ENCODE data around the gene PROKR1.
"Not testable (repeated sequence)": the region's sequence is repeated elsewhere in the genome, so short reads cannot be mapped to it uniquely, and the experiment has no call there.

PROKR1 gene

DNA sequence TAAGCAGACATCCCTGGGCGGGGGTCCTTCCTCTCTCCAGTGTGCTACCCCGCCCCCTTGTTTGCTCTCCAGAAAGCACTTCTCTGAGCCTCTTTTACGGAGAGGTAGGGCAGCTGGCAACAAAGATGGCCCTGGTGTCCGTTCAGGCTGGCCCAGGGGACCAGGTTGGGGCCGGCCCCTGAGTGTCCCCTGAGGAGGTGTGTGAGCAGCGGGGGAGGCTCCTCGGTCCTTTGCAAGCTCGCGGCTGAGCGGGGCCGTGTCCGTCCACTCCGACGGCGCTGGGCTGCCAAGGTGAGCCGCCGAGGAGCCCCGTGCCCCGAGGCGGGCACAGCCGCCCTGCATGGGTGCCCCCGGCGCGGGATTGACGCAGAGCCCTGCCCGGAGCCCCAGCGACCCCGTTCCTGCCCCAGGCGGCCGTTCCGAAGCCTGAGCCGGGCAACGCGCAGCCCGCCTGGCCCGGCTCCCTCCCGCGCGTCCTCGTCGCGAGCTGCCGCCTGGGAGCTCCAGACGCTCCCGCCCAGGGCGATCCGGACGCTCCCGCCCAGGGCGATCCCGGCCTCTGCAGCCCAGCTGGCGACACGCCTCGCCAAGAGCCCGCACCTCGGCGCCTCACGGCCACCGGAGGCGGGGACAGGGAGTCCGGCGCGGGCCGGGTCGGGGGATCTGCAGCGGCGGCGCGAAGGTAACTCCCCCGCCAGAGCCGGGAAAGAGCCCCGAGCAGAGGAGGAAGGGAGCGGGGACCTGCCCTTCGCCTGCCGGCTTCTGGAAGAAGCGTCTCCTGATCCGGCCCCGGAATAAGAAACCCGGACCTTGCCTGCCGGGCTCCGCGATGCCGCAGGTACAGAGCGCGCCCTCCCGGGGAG, at the start of gene PROKR1:
Gene PROKR1 (plus strand): TSS at position 569 of the 863 bp plus-strand sequence. CDS start 2,243 bp downstream, outside the sequence.
- peaks cover 38% of the 10 kb centered on the region for H3K27me3 Mint-ChIP-seq
- H3K4me1 Mint-ChIP-seq, result peaks cover 6% of the 10 kb centered on the region
- peak; percentile 64 for ATAC-seq (ENCODE audit: low read depth)
- no peak within 1 kb of the TSS for H3K27ac Mint-ChIP-seq
- DNase-seq (ENCODE audit: low spot score in 2 of 2), result peak in 1 of 2 donors; percentile 19
- peaks cover 7% of the 10 kb centered on the region for H3K9me3 Mint-ChIP-seq
- peaks cover 3% of the 10 kb centered on the region for H3K36me3 Mint-ChIP-seq
- peak within 1 kb of the TSS; percentile 57 for H3K4me3 Mint-ChIP-seq

GRCh38 chr2:68594041-68594440, 49.3 kb upstream of the PROKR1 start:
- H3K4me1 Mint-ChIP-seq, result peaks cover 8% of the 10 kb centered on the region
- H3K27ac Mint-ChIP-seq, result no peak overlapping the region
- DNase-seq (ENCODE audit: low spot score in 2 of 2) (no peak), ATAC-seq (ENCODE audit: low read depth) (peak; percentile 26)
- peaks cover 3% of the 10 kb centered on the region for H3K36me3 Mint-ChIP-seq
- H3K27me3 Mint-ChIP-seq, result no peaks in the 10 kb centered on the region
- peaks cover 3% of the 10 kb centered on the region for H3K9me3 Mint-ChIP-seq
- no peak overlapping the region for H3K4me3 Mint-ChIP-seq

DNA sequence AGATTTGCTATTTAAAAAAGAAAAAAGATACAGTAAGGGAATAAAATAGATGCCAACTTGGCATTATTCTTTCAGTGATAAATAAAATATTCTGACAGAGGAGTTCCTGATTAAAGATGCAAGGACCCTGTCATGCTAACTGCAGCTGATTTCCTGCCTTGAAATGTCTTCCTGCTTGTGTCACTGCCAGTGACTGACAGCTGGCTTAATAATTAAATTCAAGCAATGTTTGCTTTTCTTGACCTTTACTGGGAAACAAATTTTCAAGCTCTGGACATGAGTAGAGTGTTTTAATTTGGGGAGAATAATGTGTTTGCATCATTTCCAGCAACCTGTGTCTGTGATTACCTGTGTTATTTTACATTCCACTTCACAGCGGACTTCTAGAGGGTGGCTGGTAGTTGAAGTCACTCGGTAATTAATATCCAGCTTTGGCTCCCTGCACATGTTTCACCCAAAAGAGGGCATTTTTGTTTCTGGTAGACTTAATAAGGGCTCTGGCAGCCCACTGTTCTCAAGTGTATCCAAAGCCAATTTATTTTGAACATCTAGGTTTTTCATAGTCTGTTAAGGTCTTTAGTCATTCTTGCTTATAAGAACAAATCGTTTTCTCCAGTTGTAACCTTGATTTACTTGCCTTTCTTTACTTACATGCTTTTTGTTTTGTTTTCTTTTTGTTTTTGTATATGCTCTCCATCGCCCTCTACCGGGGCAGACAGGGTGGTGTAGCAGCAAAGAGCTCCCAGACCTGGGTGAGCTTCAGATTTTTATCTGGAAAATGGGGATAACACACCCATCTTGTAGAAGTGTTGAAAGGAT, 48.5 kb upstream of the PROKR1 start:
- no peaks in the 10 kb centered on the region for H3K27me3 Mint-ChIP-seq
- peaks cover 3% of the 10 kb centered on the region for H3K36me3 Mint-ChIP-seq
- ATAC-seq (ENCODE audit: low read depth) (peak; percentile 44), DNase-seq (ENCODE audit: low spot score in 2 of 2) (peak; percentile 16 to 36)
- no peak overlapping the region for H3K27ac Mint-ChIP-seq
- H3K4me1 Mint-ChIP-seq, result peaks cover 8% of the 10 kb centered on the region
- no peak overlapping the region for H3K4me3 Mint-ChIP-seq
- H3K9me3 Mint-ChIP-seq, result peaks cover 8% of the 10 kb centered on the region

- H3K4me3 Mint-ChIP-seq; ATAC-seq (ENCODE audit: low read depth); H3K27me3 Mint-ChIP-seq; DNase-seq (ENCODE audit: low spot score in 2 of 2); H3K27ac Mint-ChIP-seq; H3K36me3 Mint-ChIP-seq; H3K4me1 Mint-ChIP-seq: not testable (repeated sequence)
- H3K9me3 Mint-ChIP-seq, result peaks cover 11% of the 10 kb centered on the region
Observed at GRCh38 chr2:68595493-68595785, 47.9 kb upstream of the PROKR1 start.

GRCh38 chr2:68600495-68600894, 42.9 kb upstream of the PROKR1 start:
- peaks cover 15% of the 10 kb centered on the region for H3K9me3 Mint-ChIP-seq
- H3K36me3 Mint-ChIP-seq; H3K4me1 Mint-ChIP-seq; H3K4me3 Mint-ChIP-seq; H3K27ac Mint-ChIP-seq; DNase-seq (ENCODE audit: low spot score in 2 of 2); ATAC-seq (ENCODE audit: low read depth); H3K27me3 Mint-ChIP-seq: not testable (repeated sequence)

GRCh38 chr2:68603059-68603458, 40.3 kb upstream of the PROKR1 start:
- no peaks in the 10 kb centered on the region for H3K4me1 Mint-ChIP-seq
- ATAC-seq (ENCODE audit: low read depth), result no peak
- H3K27ac Mint-ChIP-seq, result no peak overlapping the region
- DNase-seq (ENCODE audit: low spot score in 2 of 2), result no peak
- H3K27me3 Mint-ChIP-seq, result no peaks in the 10 kb centered on the region
- peaks cover 2% of the 10 kb centered on the region for H3K36me3 Mint-ChIP-seq
- H3K9me3 Mint-ChIP-seq, result peaks cover 11% of the 10 kb centered on the region
- H3K4me3 Mint-ChIP-seq, result no peak overlapping the region

DNA sequence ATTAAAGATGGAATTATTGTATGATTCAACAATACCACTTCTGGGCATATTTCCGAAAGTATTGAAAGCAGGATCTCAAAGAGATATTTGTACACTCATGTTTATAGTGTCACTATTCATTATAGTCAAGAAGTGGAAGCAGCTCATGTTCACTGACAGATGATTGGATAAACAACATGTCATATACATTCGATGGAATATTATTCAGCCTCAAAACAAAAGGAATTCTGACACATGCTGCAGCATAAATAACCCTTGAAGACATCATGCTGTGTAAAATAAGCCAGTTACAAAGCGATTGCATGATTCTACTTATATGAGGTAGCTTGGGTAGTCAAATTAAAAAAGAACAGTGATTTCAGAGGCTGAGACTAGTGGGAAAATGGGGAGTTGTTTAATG, 39.3 kb upstream of the PROKR1 start:
- DNase-seq (ENCODE audit: low spot score in 2 of 2) (no peak), ATAC-seq (ENCODE audit: low read depth) (no peak)
- H3K27ac Mint-ChIP-seq, result no peak overlapping the region
- no peak overlapping the region for H3K4me3 Mint-ChIP-seq
- H3K4me1 Mint-ChIP-seq, result no peaks in the 10 kb centered on the region
- no peaks in the 10 kb centered on the region for H3K27me3 Mint-ChIP-seq
- H3K36me3 Mint-ChIP-seq, result peaks cover 2% of the 10 kb centered on the region
- H3K9me3 Mint-ChIP-seq, result peaks cover 11% of the 10 kb centered on the region

GRCh38 chr2:68605939-68606338, 37.4 kb upstream of the PROKR1 start:
- H3K27ac Mint-ChIP-seq, result no peak overlapping the region
- peaks cover 2% of the 10 kb centered on the region for H3K36me3 Mint-ChIP-seq
- ATAC-seq (ENCODE audit: low read depth) (no peak), DNase-seq (ENCODE audit: low spot score in 2 of 2) (no peak)
- H3K4me3 Mint-ChIP-seq, result no peak overlapping the region
- no peaks in the 10 kb centered on the region for H3K27me3 Mint-ChIP-seq
- H3K9me3 Mint-ChIP-seq, result peaks cover 6% of the 10 kb centered on the region
- H3K4me1 Mint-ChIP-seq, result no peaks in the 10 kb centered on the region

- no peaks in the 10 kb centered on the region for H3K4me1 Mint-ChIP-seq
- H3K4me3 Mint-ChIP-seq, result no peak overlapping the region
- H3K27ac Mint-ChIP-seq, result no peak overlapping the region
- peaks cover 6% of the 10 kb centered on the region for H3K9me3 Mint-ChIP-seq
- H3K27me3 Mint-ChIP-seq, result no peaks in the 10 kb centered on the region
- ATAC-seq (ENCODE audit: low read depth), result no peak
- no peak for DNase-seq (ENCODE audit: low spot score in 2 of 2)
- peaks cover 2% of the 10 kb centered on the region for H3K36me3 Mint-ChIP-seq
Observed at GRCh38 chr2:68606759-68607158, 36.6 kb upstream of the PROKR1 start.

GRCh38 chr2:68607837-68608236, 35.5 kb upstream of the PROKR1 start:
- no peaks in the 10 kb centered on the region for H3K27me3 Mint-ChIP-seq
- no peaks in the 10 kb centered on the region for H3K4me1 Mint-ChIP-seq
- peaks cover 3% of the 10 kb centered on the region for H3K9me3 Mint-ChIP-seq
- H3K27ac Mint-ChIP-seq, result no peak overlapping the region
- no peak for ATAC-seq (ENCODE audit: low read depth)
- no peak for DNase-seq (ENCODE audit: low spot score in 2 of 2)
- peaks cover 3% of the 10 kb centered on the region for H3K36me3 Mint-ChIP-seq
- no peak overlapping the region for H3K4me3 Mint-ChIP-seq

GRCh38 chr2:68612765-68613519, 30.4 kb upstream of the PROKR1 start:
- H3K9me3 Mint-ChIP-seq, result peaks cover 5% of the 10 kb centered on the region
- no peaks in the 10 kb centered on the region for H3K27me3 Mint-ChIP-seq
- H3K27ac Mint-ChIP-seq, result no peak overlapping the region
- H3K36me3 Mint-ChIP-seq, result peaks cover 9% of the 10 kb centered on the region
- DNase-seq (ENCODE audit: low spot score in 2 of 2), result no peak
- ATAC-seq (ENCODE audit: low read depth), result no peak
- H3K4me1 Mint-ChIP-seq, result no peaks in the 10 kb centered on the region
- H3K4me3 Mint-ChIP-seq, result no peak overlapping the region

DNA sequence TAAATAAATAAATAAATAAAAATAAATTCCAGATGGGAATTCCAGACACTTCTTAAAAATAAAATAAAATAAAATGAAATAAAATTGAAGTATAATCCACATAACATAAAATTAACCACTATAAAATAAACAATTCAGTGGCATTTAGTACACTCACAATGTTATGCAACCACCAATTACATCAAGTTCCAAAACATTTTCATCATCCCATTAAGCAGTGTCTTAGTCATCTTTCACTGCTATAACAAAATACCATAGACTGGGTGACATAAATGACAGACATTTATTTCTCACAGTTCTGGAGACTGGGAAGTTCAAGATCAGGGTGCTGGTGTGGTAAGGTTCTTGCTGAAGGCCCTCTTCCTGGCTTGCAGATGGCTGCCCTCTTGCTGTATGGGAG, 22.6 kb upstream of the PROKR1 start:
- no peak for DNase-seq (ENCODE audit: low spot score in 2 of 2)
- peaks cover 11% of the 10 kb centered on the region for H3K36me3 Mint-ChIP-seq
- H3K4me1 Mint-ChIP-seq, result peaks cover 2% of the 10 kb centered on the region
- H3K9me3 Mint-ChIP-seq, result peaks cover 4% of the 10 kb centered on the region
- no peak overlapping the region for H3K27ac Mint-ChIP-seq
- no peak for ATAC-seq (ENCODE audit: low read depth)
- peaks cover under 1% of the 10 kb centered on the region for H3K27me3 Mint-ChIP-seq
- no peak overlapping the region for H3K4me3 Mint-ChIP-seq

GRCh38 chr2:68623820-68624219, 19.6 kb upstream of the PROKR1 start:
- no peak for DNase-seq (ENCODE audit: low spot score in 2 of 2)
- peaks cover 2% of the 10 kb centered on the region for H3K9me3 Mint-ChIP-seq
- H3K36me3 Mint-ChIP-seq, result peaks cover 9% of the 10 kb centered on the region
- H3K4me3 Mint-ChIP-seq, result no peak overlapping the region
- no peak overlapping the region for H3K27ac Mint-ChIP-seq
- no peak for ATAC-seq (ENCODE audit: low read depth)
- H3K4me1 Mint-ChIP-seq, result peaks cover 2% of the 10 kb centered on the region
- H3K27me3 Mint-ChIP-seq, result peaks cover 3% of the 10 kb centered on the region

DNA sequence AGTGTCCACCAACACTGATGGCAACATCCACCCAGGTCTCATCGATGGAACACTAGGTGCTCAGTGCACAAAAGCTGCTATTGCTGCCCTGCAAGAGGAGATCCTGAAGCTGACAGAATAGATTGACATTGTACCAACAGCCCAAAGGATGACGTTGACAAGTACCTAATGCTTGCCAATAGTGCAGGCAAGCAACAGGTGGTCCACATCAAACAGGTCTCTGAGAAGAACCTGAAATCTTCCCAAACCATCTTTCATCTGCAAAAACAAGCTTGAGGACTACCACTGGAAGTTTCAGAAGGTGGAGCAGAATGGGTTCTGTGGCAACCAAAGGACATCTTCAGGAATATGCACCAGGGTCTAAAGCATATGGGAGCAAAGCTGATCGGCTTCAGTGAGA, 15.8 kb upstream of the PROKR1 start:
- Mint-ChIP-seq H3K4me3 (no peak overlapping the region), H3K36me3 (peaks cover 5% of the 10 kb centered on the region), H3K27ac (no peak overlapping the region), H3K9me3 (peaks cover 2% of the 10 kb centered on the region), H3K27me3 (peaks cover 3% of the 10 kb centered on the region), H3K4me1 (no peaks in the 10 kb centered on the region)
- DNase-seq (ENCODE audit: low spot score in 2 of 2), result no peak
- ATAC-seq (ENCODE audit: low read depth), result no peak

Data from memory B cell (primary cell).